SK-N-SH (cell line): ENCODE measurements around the gene SULT1A1. TPM values are rescaled to one million over a fixed set of nuclear protein-coding genes. Genes with fewer than 3 reads are reported as not detected.

Experiments
- CTCF ChIA-PET: fragments of 300-600, 350-600 bp; formaldehyde crosslinking; extraction: SDS; loops from one replicate; lab custom pipeline; 2021; lab: Yijun Ruan, JAX
- POLR2A ChIA-PET: fragments of 350-600 bp; sonication (Branson Sonifier 250); formaldehyde crosslinking; extraction: SDS; loops from one replicate; lab custom pipeline; 2020; ENCODE audit warnings: antibody characterized with exemption, inconsistent platforms; lab: Yijun Ruan, JAX
- DNase-seq: peaks from one replicate; pipeline ENCODE4 v3.0.0; 2012
- H2AFZ ChIP-seq: fragments of 200-600 bp; sonication (generic); 2 replicates; pipeline ENCODE4 v1.8.1; 2016; ENCODE audit warnings: antibody characterized with exemption, mild to moderate bottlenecking, low read depth
- H3F3A ChIP-seq: fragments of 200-600 bp; sonication (generic); replicated peaks from 2 replicates; pipeline ENCODE3; 2016; ENCODE audit warnings: antibody characterized with exemption, mild to moderate bottlenecking; ENCODE audit not compliant: insufficient read depth
- H3K27ac ChIP-seq, 2 experiments: fragments of 200-500 bp in 1 of 2; fragments of 200-600 bp in 1 of 2; sonication (Bioruptor generic) in 1 of 2; sonication (generic), shearing (Covaris generic) in 1 of 2; 2 replicates each; pipeline versions ENCODE4 v1.5.1 to v1.6.1; 2014 to 2016; ENCODE audit warnings: low read depth in 2 of 2, inconsistent platforms in 1 of 2, low read length in 1 of 2, mild to moderate bottlenecking in 1 of 2, mixed read lengths in 1 of 2
- H3K27me3 ChIP-seq: fragments of 200-600 bp; sonication (generic), shearing (Covaris generic); 2 replicates; pipeline ENCODE4 v1.6.1; 2016; ENCODE audit warnings: mixed run types; ENCODE audit not compliant: insufficient read depth
- H3K36me3 ChIP-seq, 2 experiments: fragments of 200-500 bp in 1 of 2; fragments of 200-600 bp in 1 of 2; sonication (Bioruptor generic) in 1 of 2; sonication (generic) in 1 of 2; replicated peaks in 1 of 2; 2 replicates each; pipeline versions ENCODE3 to v1.5.1; 2014 to 2016; ENCODE audit warnings: low read length in 1 of 2, mild to moderate bottlenecking in 1 of 2; ENCODE audit not compliant: insufficient read depth in 2 of 2, control insufficient read depth in 1 of 2
- H3K4me1 ChIP-seq, 2 experiments: fragments of 200-500 bp in 1 of 2; fragments of 200-600 bp in 1 of 2; sonication (Bioruptor generic) in 1 of 2; sonication (generic), shearing (Covaris generic) in 1 of 2; 2 replicates each; pipeline versions ENCODE4 v1.5.1 to v1.6.1; 2014 to 2016; ENCODE audit warnings: low read depth in 1 of 2, low read length in 1 of 2, mixed run types in 1 of 2; ENCODE audit not compliant: insufficient read depth in 2 of 2, control insufficient read depth in 1 of 2
- H3K4me2 ChIP-seq: fragments of 200-600 bp; sonication (generic), shearing (Covaris generic); 2 replicates; pipeline ENCODE4 v1.6.1; 2017; ENCODE audit warnings: mixed run types
- H3K4me3 ChIP-seq, 2 experiments: fragments of 200-500 bp in 1 of 2; fragments of 200-600 bp in 1 of 2; sonication (Bioruptor generic) in 1 of 2; sonication (generic), shearing (Covaris generic) in 1 of 2; 2 replicates each; pipeline versions ENCODE4 v1.5.1 to v1.8.1; 2014 to 2016; ENCODE audit warnings: low read depth in 2 of 2, inconsistent platforms in 1 of 2, low read length in 1 of 2, mild to moderate bottlenecking in 1 of 2, mixed read lengths in 1 of 2, moderate library complexity in 1 of 2
- H3K79me2 ChIP-seq: fragments of 200-600 bp; sonication (generic); 2 replicates; pipeline ENCODE4 v1.8.1; 2017; ENCODE audit warnings: mild to moderate bottlenecking; ENCODE audit not compliant: insufficient read depth
- H3K9ac ChIP-seq: fragments of 200-600 bp; sonication (generic); 2 replicates; pipeline ENCODE4 v1.6.1; 2017; ENCODE audit warnings: mixed run types
- H3K9me2 ChIP-seq: fragments of 200-600 bp; sonication (generic); 2 replicates; pipeline ENCODE4 v1.6.1; 2017; ENCODE audit warnings: mixed run types
- H3K9me3 ChIP-seq: fragments of 200-600 bp; sonication (generic); 2 replicates; pipeline ENCODE4 v1.6.1; 2017; ENCODE audit warnings: mixed run types, mild to moderate bottlenecking, moderate library complexity
- H4K20me1 ChIP-seq: fragments of 200-600 bp; sonication (generic); 2 replicates; pipeline ENCODE4 v1.6.1; 2017; ENCODE audit warnings: mild to moderate bottlenecking, mixed run types; ENCODE audit not compliant: insufficient read depth
- FOXJ3 ChIP-seq: sonication (generic); formaldehyde crosslinking; IDR thresholded peaks from 2 replicates; pipeline ENCODE4 v1.5.1; 2020; ENCODE audit warnings: mild to moderate bottlenecking, missing genetic modification reagents
- GATA2 ChIP-seq: sonication (generic); formaldehyde crosslinking; IDR thresholded peaks from 2 replicates; pipeline ENCODE4 v1.5.0; 2020; ENCODE audit warnings: mild to moderate bottlenecking, missing genetic modification reagents
- IRF3 ChIP-seq: fragments of 150-350 bp; IDR thresholded peaks from 2 replicates; pipeline ENCODE4 v1.6.1; 2016; ENCODE audit warnings: mild to moderate bottlenecking, low read depth, low read length
- MEF2A ChIP-seq: IDR thresholded peaks from 2 replicates; pipeline ENCODE4 v1.4.0; 2012; ENCODE audit warnings: low read depth, borderline replicate concordance
- MXI1 ChIP-seq: IDR thresholded peaks from 2 replicates; pipeline ENCODE4 v1.6.1; 2012; ENCODE audit warnings: mild to moderate bottlenecking, low read depth, low read length, improper control_type of control experiment
- NRF1 ChIP-seq: IDR thresholded peaks from 2 replicates; pipeline ENCODE4 v1.6.1; 2012; ENCODE audit warnings: low read depth, mild to moderate bottlenecking, low read length
- RCOR1 ChIP-seq: fragments of 150-350 bp; IDR thresholded peaks from 2 replicates; pipeline ENCODE4 v1.6.1; 2017; ENCODE audit warnings: antibody characterized with exemption, low read length
- RXRA ChIP-seq: IDR thresholded peaks from 2 replicates; pipeline ENCODE4 v1.4.0; 2012; ENCODE audit warnings: low read depth, mild to moderate bottlenecking, borderline replicate concordance
- SIN3A ChIP-seq: IDR thresholded peaks from 2 replicates; pipeline ENCODE4 v1.6.1; 2012; ENCODE audit warnings: low read depth, mild to moderate bottlenecking, low read length, moderate library complexity, borderline replicate concordance
- TAF1 ChIP-seq: IDR thresholded peaks from 2 replicates; pipeline ENCODE4 v1.6.1; 2012; ENCODE audit warnings: low read depth, mild to moderate bottlenecking, low read length, moderate library complexity, borderline replicate concordance
- TCF12 ChIP-seq: IDR thresholded peaks from 2 replicates; pipeline ENCODE4 v1.4.0; 2012
- USF2 ChIP-seq: fragments of 150-350 bp; IDR thresholded peaks from 2 replicates; pipeline ENCODE4 v1.6.1; 2017; ENCODE audit warnings: antibody characterized with exemption, low read length, low read depth, borderline replicate concordance
- ZBTB33 ChIP-seq: IDR thresholded peaks from 2 replicates; pipeline ENCODE4 v1.4.0; 2012; ENCODE audit warnings: low read depth, borderline replicate concordance
- WGBS: methylation state at CpG from one replicate; pipeline ENCODE4 v1.1.6; 2017; ENCODE audit warnings: low lambda C conversion rate; 5-methylcytosine and 5-hydroxymethylcytosine counted together
- polyA plus RNA-seq, 3 experiments: library from polyadenylated mRNA; depleted of rRNA; stranded (reverse); fragments of >200 nt; gene quantifications; 2 replicates each; pipeline ENCODE4 v1.2.3, GENCODE V29; 2012
- TF ChIP-seq, protein P1 (sequence below): IDR thresholded peaks from 2 replicates; pipeline ENCODE4 v1.4.0; 2012; ENCODE audit warnings: low read depth

SULT1A1 gene
- polyA plus RNA-seq, 1 of the 3 experiments (the other 2 are of a cell fraction): 0.13 TPM

- no peaks in the 10 kb centered on the region for H3K9me2 ChIP-seq
- no peak overlapping the region for H3K27ac ChIP-seq
- no peak for DNase-seq
- no peaks in the 10 kb centered on the region for H3F3A ChIP-seq
- no peak overlapping the region for H2AFZ ChIP-seq
- no peaks in the 10 kb centered on the region for H3K27me3 ChIP-seq
- no peak overlapping the region for H3K4me2 ChIP-seq
- H3K79me2 ChIP-seq: peaks cover 13% of the 10 kb centered on the region
- ChIA-PET POLR2A (no interaction called here), CTCF (interaction anchor here (0.9 kb wide), 1 partner anchor 14 kb away, joined by 3 read pairs; no protein-coding TSS in a partner anchor)
- no peak overlapping the region for H3K9ac ChIP-seq
- no peaks in the 10 kb centered on the region for H4K20me1 ChIP-seq
- H3K36me3 ChIP-seq: peaks cover 0 to 6% of the 10 kb centered on the region in 2 experiments
- H3K4me3 ChIP-seq: no peak overlapping the region
- H3K9me3 ChIP-seq: no peaks in the 10 kb centered on the region
- H3K4me1 ChIP-seq: peaks cover 0 to 3% of the 10 kb centered on the region in 2 experiments; a peak in 2 of 4 replicates
- WGBS: 83% methylated on average over 2 of the region's 2 CpGs
- TF ChIP-seq ZBTB33 (no peak), IRF3 (no peak), SIN3A (no peak), MXI1 (no peak), TCF12 (no peak), MEF2A (no peak), GATA2 (CRISPR knock-in tag) (no peak), NRF1 (no peak), FOXJ3 (CRISPR knock-in tag) (no peak), RXRA (no peak), USF2 (no peak), RCOR1 (no peak), TAF1 (no peak)
- TF ChIP-seq, protein P1, sequence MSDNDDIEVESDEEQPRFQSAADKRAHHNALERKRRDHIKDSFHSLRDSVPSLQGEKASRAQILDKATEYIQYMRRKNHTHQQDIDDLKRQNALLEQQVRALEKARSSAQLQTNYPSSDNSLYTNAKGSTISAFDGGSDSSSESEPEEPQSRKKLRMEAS: no peak
- TF ChIP-seq, all 33 proteins: peak for 0
Measured at GRCh38 chr16:28555561-28555960, 54.3 kb downstream of the SULT1A1 start.

Other genes starting within 250 kb of the SULT1A1 start
- 0.35 and 0.50 TPM in 2 replicates for gene NPIPB6, start 246.5 kb downstream of the SULT1A1 start, polyA plus RNA-seq (2012; rRNA removed)
- gene EIF3CL, start 206.2 kb downstream of the SULT1A1 start, polyA plus RNA-seq (2012; rRNA removed): 153 and 196 TPM in 2 replicates
- 0.13 TPM in 1 of 2 replicates, not detected in the other for gene NPIPB7, start 137.7 kb downstream of the SULT1A1 start, polyA plus RNA-seq (2012; rRNA removed)
- gene CLN3, start 118.0 kb downstream of the SULT1A1 start, polyA plus RNA-seq (2012; rRNA removed): 17.3 and 18.5 TPM in 2 replicates
- 0.03 TPM in 1 of 2 replicates, not detected in the other for gene APOBR, start 115.4 kb downstream of the SULT1A1 start, polyA plus RNA-seq (2012; rRNA removed)
- gene IL27, start 103.2 kb downstream of the SULT1A1 start, polyA plus RNA-seq (2012; rRNA removed): not detected in 2 replicates
- 0.61 and 1.1 TPM in 2 replicates for gene NUPR1, start 71.1 kb downstream of the SULT1A1 start, polyA plus RNA-seq (2012; rRNA removed)
- gene SGF29, start 56.1 kb downstream of the SULT1A1 start, polyA plus RNA-seq (2012; rRNA removed): 3.3 and 4.6 TPM in 2 replicates
- 0.07 TPM in 1 of 2 replicates, not detected in the other for gene SULT1A2, start 13.0 kb downstream of the SULT1A1 start, polyA plus RNA-seq (2012; rRNA removed)
- 0.24 TPM in 1 of 2 replicates, not detected in the other for gene NPIPB8, start 28.0 kb upstream of the SULT1A1 start, polyA plus RNA-seq (2012; rRNA removed)
- 399 and 488 TPM in 2 replicates for gene EIF3C, start 101.4 kb upstream of the SULT1A1 start, polyA plus RNA-seq (2012; rRNA removed)
- 0.74 and 0.84 TPM in 2 replicates for gene NPIPB9, start 141.7 kb upstream of the SULT1A1 start, polyA plus RNA-seq (2012; rRNA removed)
- 21.5 and 39.2 TPM in 2 replicates for gene ATXN2L, start 213.0 kb upstream of the SULT1A1 start, polyA plus RNA-seq (2012; rRNA removed)
- gene TUFM, start 236.3 kb upstream of the SULT1A1 start, polyA plus RNA-seq (2012; rRNA removed): 300 and 358 TPM in 2 replicates